ENCODE measurements around the gene GAS2.

The GAS2 gene

DNA sequence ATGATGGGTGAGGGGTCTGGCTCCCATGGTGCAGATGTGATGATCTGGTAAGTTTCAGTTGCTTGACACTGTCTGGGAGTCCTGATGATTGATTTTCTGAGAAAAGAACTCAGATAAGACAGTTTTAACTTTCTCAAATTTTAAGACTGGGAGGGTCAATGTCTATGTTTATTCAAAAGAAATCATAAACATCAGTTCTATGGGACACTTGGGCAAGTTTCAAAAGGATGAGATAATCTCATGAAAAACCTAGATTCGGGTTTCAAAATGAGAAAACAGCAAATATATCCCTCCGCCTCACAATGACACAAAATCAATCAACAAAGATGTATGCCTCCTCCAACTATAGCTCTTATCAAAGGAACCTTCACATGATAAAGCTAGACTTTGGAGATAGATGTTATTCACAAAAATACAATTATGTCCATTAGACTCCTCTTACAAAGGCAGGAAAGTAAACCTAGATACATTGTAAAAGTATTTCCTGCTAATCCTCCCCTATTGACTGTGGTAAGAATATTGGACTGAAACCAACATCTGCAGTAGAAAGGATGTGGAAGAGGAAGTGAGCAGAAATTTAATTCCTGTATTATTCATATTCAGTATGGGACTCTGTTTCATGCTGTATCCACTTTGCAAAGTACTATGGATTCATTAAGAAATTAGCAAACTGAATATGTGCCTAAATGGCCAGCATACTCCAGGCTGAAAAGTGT lies 141.6 kb downstream of the GAS2 start:
- Histone ChIP-seq H3K27ac (ENCODE audit: low read depth, low read length) (no peak overlapping the region), H3K9me3 (ENCODE audit: control insufficient read depth in 5 of 5, low read length in 5 of 5) (no peaks in the 10 kb centered on the region), H3K9ac (ENCODE audit: low read length in 5 of 5) (no peak overlapping the region), H3K4me1 (ENCODE audit: control insufficient read depth in 5 of 5, insufficient read depth in 5 of 5, low read length in 5 of 5) (peaks cover 0 to 17% (median 0%) of the 10 kb centered on the region in 5 donors), H3K36me3 (ENCODE audit: control insufficient read depth in 5 of 5, insufficient read depth in 5 of 5, low read length in 5 of 5) (no peaks in the 10 kb centered on the region), H3K27me3 (ENCODE audit: control insufficient read depth in 5 of 5, insufficient read depth in 4 of 5, low read length in 5 of 5) (peaks cover 0 to 4% (median 0%) of the 10 kb centered on the region in 5 donors), H3K4me3 (ENCODE audit: low read depth in 1 of 5, low read length in 5 of 5) (no peak overlapping the region)

- Histone ChIP-seq H3K27ac (ENCODE audit: low read depth, low read length) (peak overlapping the region; percentile 28), H3K4me1 (ENCODE audit: control insufficient read depth in 5 of 5, insufficient read depth in 5 of 5, low read length in 5 of 5) (peaks cover 0 to 17% (median 0%) of the 10 kb centered on the region in 5 donors), H3K27me3 (ENCODE audit: control insufficient read depth in 5 of 5, insufficient read depth in 4 of 5, low read length in 5 of 5) (peaks cover 0 to 4% (median 0%) of the 10 kb centered on the region in 5 donors), H3K9ac (ENCODE audit: low read length in 5 of 5) (no peak overlapping the region), H3K4me3 (ENCODE audit: low read depth in 1 of 5, low read length in 5 of 5) (no peak overlapping the region), H3K36me3 (ENCODE audit: control insufficient read depth in 5 of 5, insufficient read depth in 5 of 5, low read length in 5 of 5) (no peaks in the 10 kb centered on the region), H3K9me3 (ENCODE audit: control insufficient read depth in 5 of 5, low read length in 5 of 5) (no peaks in the 10 kb centered on the region)
Measured at GRCh38 chr11:22808571-22809197, 142.3 kb downstream of the GAS2 start.

- no peaks in the 10 kb centered on the region for H3K9me3 ChIP-seq (ENCODE audit: control insufficient read depth in 5 of 5, low read length in 5 of 5)
- H3K4me3 ChIP-seq (ENCODE audit: low read depth in 1 of 5, low read length in 5 of 5), result no peak overlapping the region
- H3K36me3 ChIP-seq (ENCODE audit: control insufficient read depth in 5 of 5, insufficient read depth in 5 of 5, low read length in 5 of 5), result no peaks in the 10 kb centered on the region
- peaks cover 0 to 17% (median 0%) of the 10 kb centered on the region in 5 donors for H3K4me1 ChIP-seq (ENCODE audit: control insufficient read depth in 5 of 5, insufficient read depth in 5 of 5, low read length in 5 of 5)
- no peak overlapping the region for H3K9ac ChIP-seq (ENCODE audit: low read length in 5 of 5)
- no peaks in the 10 kb centered on the region for H3K27me3 ChIP-seq (ENCODE audit: control insufficient read depth in 5 of 5, insufficient read depth in 4 of 5, low read length in 5 of 5)
- H3K27ac ChIP-seq (ENCODE audit: low read depth, low read length), result no peak overlapping the region
Measured at GRCh38 chr11:22809893-22810292, 143.5 kb downstream of the GAS2 start.

GRCh38 chr11:22822203-22822602 lies 155.8 kb downstream of the GAS2 start:
- no peaks in the 10 kb centered on the region for H3K9me3 ChIP-seq (ENCODE audit: control insufficient read depth in 5 of 5, low read length in 5 of 5)
- H3K27ac ChIP-seq (ENCODE audit: low read depth, low read length), result no peak overlapping the region
- H3K27me3 ChIP-seq (ENCODE audit: control insufficient read depth in 5 of 5, insufficient read depth in 4 of 5, low read length in 5 of 5), result no peaks in the 10 kb centered on the region
- no peak overlapping the region for H3K9ac ChIP-seq (ENCODE audit: low read length in 5 of 5)
- H3K36me3 ChIP-seq (ENCODE audit: control insufficient read depth in 5 of 5, insufficient read depth in 5 of 5, low read length in 5 of 5), result peaks cover 0 to 16% (median 6%) of the 10 kb centered on the region in 5 donors
- no peak overlapping the region for H3K4me3 ChIP-seq (ENCODE audit: low read depth in 1 of 5, low read length in 5 of 5)
- H3K4me1 ChIP-seq (ENCODE audit: control insufficient read depth in 5 of 5, insufficient read depth in 5 of 5, low read length in 5 of 5), result no peaks in the 10 kb centered on the region

DNA sequence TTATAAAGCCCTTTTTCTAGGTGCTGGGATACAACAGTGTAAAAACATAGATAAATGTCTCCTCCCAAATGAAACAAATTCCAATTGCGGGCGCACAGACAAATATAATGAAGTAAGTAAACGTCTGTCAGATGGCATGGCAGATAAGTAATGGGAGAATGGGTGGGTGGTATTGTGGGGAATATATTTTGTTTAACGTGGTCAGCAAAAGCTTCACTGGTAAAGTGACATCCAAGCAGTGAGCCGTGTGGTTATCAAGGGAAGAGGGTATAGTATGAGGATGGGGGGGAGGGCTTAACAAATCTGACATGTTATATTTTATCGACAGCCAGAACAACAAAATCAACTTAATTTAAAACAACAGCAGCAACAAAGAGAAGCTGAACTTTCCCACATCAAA lies 162.0 kb downstream of the GAS2 start:
- no peaks in the 10 kb centered on the region for H3K27me3 ChIP-seq (ENCODE audit: control insufficient read depth in 5 of 5, insufficient read depth in 4 of 5, low read length in 5 of 5)
- H3K9ac ChIP-seq (ENCODE audit: low read length in 5 of 5), result no peak overlapping the region
- peak overlapping the region in 1 of 5 donors; percentile 80 for H3K4me3 ChIP-seq (ENCODE audit: low read depth in 1 of 5, low read length in 5 of 5)
- H3K4me1 ChIP-seq (ENCODE audit: control insufficient read depth in 5 of 5, insufficient read depth in 5 of 5, low read length in 5 of 5), result peaks cover 0 to 18% (median 11%) of the 10 kb centered on the region in 5 donors
- no peak overlapping the region for H3K27ac ChIP-seq (ENCODE audit: low read depth, low read length)
- no peaks in the 10 kb centered on the region for H3K9me3 ChIP-seq (ENCODE audit: control insufficient read depth in 5 of 5, low read length in 5 of 5)
- H3K36me3 ChIP-seq (ENCODE audit: control insufficient read depth in 5 of 5, insufficient read depth in 5 of 5, low read length in 5 of 5), result peaks cover 0 to 7% (median 3%) of the 10 kb centered on the region in 5 donors

DNA sequence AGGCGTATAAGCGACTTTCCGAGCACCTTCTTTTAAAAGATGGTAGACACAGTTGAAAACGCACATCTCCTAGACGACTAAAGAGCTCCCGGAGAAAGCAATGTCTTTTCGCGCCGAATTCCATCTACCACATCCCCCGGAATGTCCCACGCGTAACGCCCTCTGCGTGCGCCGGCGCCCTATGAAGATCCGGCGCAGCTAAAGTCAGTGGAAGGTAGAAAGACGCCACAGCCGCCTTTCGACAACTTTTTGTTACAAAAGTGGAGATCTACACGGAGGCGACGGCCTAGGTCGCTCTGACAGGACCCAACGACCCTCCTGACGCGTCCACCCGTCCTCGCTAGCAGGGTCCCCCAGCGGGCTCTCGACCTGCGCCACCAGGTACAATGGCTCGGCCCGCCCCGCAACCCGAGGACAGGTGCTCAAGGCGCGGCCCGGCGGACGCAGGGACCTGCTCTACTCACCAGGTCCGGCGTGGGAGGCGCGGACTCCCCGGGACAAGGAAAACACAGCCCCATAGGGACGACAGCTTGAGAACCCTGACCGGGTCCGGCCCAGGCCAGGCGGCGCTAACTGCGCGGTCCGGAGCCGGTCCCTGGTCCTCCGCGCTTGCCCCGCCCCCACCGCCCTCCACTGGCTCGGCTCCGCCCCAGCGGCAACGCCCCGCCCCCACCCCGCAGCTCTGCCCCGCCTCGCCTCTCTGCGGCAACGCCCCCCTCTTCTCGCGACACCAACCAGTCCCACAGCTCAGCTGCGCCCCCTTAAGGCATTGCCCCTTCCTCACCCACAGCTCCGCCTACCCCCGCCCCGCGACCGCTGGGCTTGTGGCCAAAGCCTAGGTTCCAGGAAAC lies 163.0 kb downstream of the GAS2 start, which contains the start of gene SVIP:
Gene SVIP, minus strand, starts transcription at position 571 of the 851 bp plus-strand sequence. Its CDS starts 53 bp downstream, at position 518.
- Histone ChIP-seq H3K9ac (ENCODE audit: low read length in 5 of 5) (peak within 1 kb of the TSS; percentile 13 to 86 (median 68)), H3K27ac (ENCODE audit: low read depth, low read length) (no peak within 1 kb of the TSS), H3K36me3 (ENCODE audit: control insufficient read depth in 5 of 5, insufficient read depth in 5 of 5, low read length in 5 of 5) (peaks cover 0 to 7% (median 2%) of the 10 kb centered on the region in 5 donors), H3K27me3 (ENCODE audit: control insufficient read depth in 5 of 5, insufficient read depth in 4 of 5, low read length in 5 of 5) (no peaks in the 10 kb centered on the region), H3K4me3 (ENCODE audit: low read depth in 1 of 5, low read length in 5 of 5) (peak within 1 kb of the TSS; percentile 68 to 90 (median 80)), H3K4me1 (ENCODE audit: control insufficient read depth in 5 of 5, insufficient read depth in 5 of 5, low read length in 5 of 5) (peaks cover 0 to 18% (median 11%) of the 10 kb centered on the region in 5 donors), H3K9me3 (ENCODE audit: control insufficient read depth in 5 of 5, low read length in 5 of 5) (no peaks in the 10 kb centered on the region)

GRCh38 chr11:22830082-22830414 lies 163.6 kb downstream of the GAS2 start:
- H3K4me1 ChIP-seq (ENCODE audit: control insufficient read depth in 5 of 5, insufficient read depth in 5 of 5, low read length in 5 of 5), result peaks cover 0 to 18% (median 11%) of the 10 kb centered on the region in 5 donors
- no peaks in the 10 kb centered on the region for H3K9me3 ChIP-seq (ENCODE audit: control insufficient read depth in 5 of 5, low read length in 5 of 5)
- H3K4me3 ChIP-seq (ENCODE audit: low read depth in 1 of 5, low read length in 5 of 5), result peak overlapping the region; percentile 59 to 90 (median 70)
- no peaks in the 10 kb centered on the region for H3K27me3 ChIP-seq (ENCODE audit: control insufficient read depth in 5 of 5, insufficient read depth in 4 of 5, low read length in 5 of 5)
- H3K9ac ChIP-seq (ENCODE audit: low read length in 5 of 5), result no peak overlapping the region
- H3K27ac ChIP-seq (ENCODE audit: low read depth, low read length), result no peak overlapping the region
- peaks cover 0 to 3% (median 2%) of the 10 kb centered on the region in 5 donors for H3K36me3 ChIP-seq (ENCODE audit: control insufficient read depth in 5 of 5, insufficient read depth in 5 of 5, low read length in 5 of 5)

GRCh38 chr11:22832315-22833015 lies 166.1 kb downstream of the GAS2 start:
- H3K36me3 ChIP-seq (ENCODE audit: control insufficient read depth in 5 of 5, insufficient read depth in 5 of 5, low read length in 5 of 5), result no peaks in the 10 kb centered on the region
- H3K4me1 ChIP-seq (ENCODE audit: control insufficient read depth in 5 of 5, insufficient read depth in 5 of 5, low read length in 5 of 5), result peaks cover 0 to 18% (median 11%) of the 10 kb centered on the region in 5 donors
- no peak overlapping the region for H3K27ac ChIP-seq (ENCODE audit: low read depth, low read length)
- no peak overlapping the region for H3K9ac ChIP-seq (ENCODE audit: low read length in 5 of 5)
- no peaks in the 10 kb centered on the region for H3K27me3 ChIP-seq (ENCODE audit: control insufficient read depth in 5 of 5, insufficient read depth in 4 of 5, low read length in 5 of 5)
- no peak overlapping the region for H3K4me3 ChIP-seq (ENCODE audit: low read depth in 1 of 5, low read length in 5 of 5)
- no peaks in the 10 kb centered on the region for H3K9me3 ChIP-seq (ENCODE audit: control insufficient read depth in 5 of 5, low read length in 5 of 5)

- H3K27me3 ChIP-seq (ENCODE audit: control insufficient read depth in 5 of 5, insufficient read depth in 4 of 5, low read length in 5 of 5), result no peaks in the 10 kb centered on the region
- no peaks in the 10 kb centered on the region for H3K4me1 ChIP-seq (ENCODE audit: control insufficient read depth in 5 of 5, insufficient read depth in 5 of 5, low read length in 5 of 5)
- H3K36me3 ChIP-seq (ENCODE audit: control insufficient read depth in 5 of 5, insufficient read depth in 5 of 5, low read length in 5 of 5), result no peaks in the 10 kb centered on the region
- H3K4me3 ChIP-seq (ENCODE audit: low read depth in 1 of 5, low read length in 5 of 5), result no peak overlapping the region
- H3K27ac ChIP-seq (ENCODE audit: low read depth, low read length), result no peak overlapping the region
- no peaks in the 10 kb centered on the region for H3K9me3 ChIP-seq (ENCODE audit: control insufficient read depth in 5 of 5, low read length in 5 of 5)
- no peak overlapping the region for H3K9ac ChIP-seq (ENCODE audit: low read length in 5 of 5)
Measured at GRCh38 chr11:22846726-22847125, 180.3 kb downstream of the GAS2 start.
